Astrocyte (in vitro differentiated cells and primary cell): ENCODE data around the gene FHIT. TPM values are rescaled to one million over a fixed set of nuclear protein-coding genes. Genes with fewer than 3 reads are reported as not detected.

ENCODE experiments used
- DNase-seq: peaks from one replicate; pipeline ENCODE4 v3.0.0-alpha.2; 2010; ENCODE audit warnings: low read depth
- FAIRE-seq: peaks from 2 replicates; lab custom pipeline; 2011; peaks lifted over from hg19 to GRCh38; lab: Jason Lieb, UNC
- H2AFZ ChIP-seq: 2 replicates; pipeline ENCODE4 v1.6.0; 2012; ENCODE audit warnings: low read depth, low read length, inconsistent platforms
- H3K27ac ChIP-seq: 2 replicates; pipeline ENCODE4 v1.5.1; 2011; ENCODE audit warnings: low read depth, low read length, inconsistent platforms
- H3K27me3 ChIP-seq: 2 replicates; pipeline ENCODE4 v1.6.0; 2011; ENCODE audit warnings: low read length, inconsistent platforms; ENCODE audit not compliant: insufficient read depth
- H3K36me3 ChIP-seq: 2 replicates; pipeline ENCODE4 v1.5.1; 2011; ENCODE audit warnings: low read length, inconsistent platforms; ENCODE audit not compliant: insufficient read depth
- H3K4me1 ChIP-seq: 2 replicates; pipeline ENCODE4 v1.5.1; 2011; ENCODE audit warnings: low read length, inconsistent platforms; ENCODE audit not compliant: insufficient read depth
- H3K4me2 ChIP-seq: 2 replicates; pipeline ENCODE4 v1.6.0; 2012; ENCODE audit warnings: low read length, inconsistent platforms
- H3K4me3 ChIP-seq: 2 replicates; pipeline ENCODE4 v1.5.1; 2011; ENCODE audit warnings: low read depth, mild to moderate bottlenecking, low read length, inconsistent platforms; ENCODE audit not compliant: insufficient read depth
- H3K79me2 ChIP-seq: 2 replicates; pipeline ENCODE4 v1.6.0; 2012; ENCODE audit warnings: mild to moderate bottlenecking, low read length, inconsistent platforms; ENCODE audit not compliant: insufficient read depth
- H3K9ac ChIP-seq: 2 replicates; pipeline ENCODE4 v1.6.0; 2012; ENCODE audit warnings: mild to moderate bottlenecking, low read length, inconsistent platforms
- H3K9me3 ChIP-seq: 2 replicates; pipeline ENCODE4 v1.5.1; 2012; ENCODE audit warnings: low read depth, mild to moderate bottlenecking, low read length, inconsistent platforms; ENCODE audit not compliant: insufficient read depth
- H4K20me1 ChIP-seq: 2 replicates; pipeline ENCODE4 v1.6.0; 2012; ENCODE audit warnings: low read length, inconsistent platforms; ENCODE audit not compliant: insufficient read depth
- H3K27ac Mint-ChIP-seq: one replicate; pipeline ENCODE4 v1.8.0; 2021; ENCODE audit warnings: mild to moderate bottlenecking, mixed read lengths; ENCODE audit not compliant: unreplicated experiment
- H3K27me3 Mint-ChIP-seq: one replicate; pipeline ENCODE4 v1.8.0; 2021; ENCODE audit warnings: low read depth, mixed read lengths; ENCODE audit not compliant: unreplicated experiment
- H3K36me3 Mint-ChIP-seq: one replicate; pipeline ENCODE4 v1.8.0; 2021; ENCODE audit warnings: low read depth, mixed read lengths; ENCODE audit not compliant: unreplicated experiment
- H3K4me1 Mint-ChIP-seq: one replicate; pipeline ENCODE4 v1.8.0; 2021; ENCODE audit warnings: low read depth, mixed read lengths; ENCODE audit not compliant: unreplicated experiment
- H3K4me3 Mint-ChIP-seq: one replicate; pipeline ENCODE4 v1.8.0; 2021; ENCODE audit warnings: mild to moderate bottlenecking, moderate library complexity, mixed read lengths; ENCODE audit not compliant: unreplicated experiment
- H3K9me3 Mint-ChIP-seq: one replicate; pipeline ENCODE4 v1.8.0; 2021; ENCODE audit warnings: mild to moderate bottlenecking, mixed read lengths; ENCODE audit not compliant: unreplicated experiment
- EZH2 ChIP-seq: IDR thresholded peaks from 2 replicates; pipeline ENCODE4 v1.6.1; 2012; ENCODE audit warnings: mild to moderate bottlenecking, low read length, inconsistent platforms; ENCODE audit not compliant: insufficient read depth
- total RNA-seq: library from RNA; stranded (reverse); gene quantifications from 2 replicates; pipeline ENCODE4 v1.2.1, GENCODE V29; 2021
- TF ChIP-seq, protein P1 (sequence below): IDR thresholded peaks from 2 replicates; pipeline ENCODE4 v1.5.1; 2011; ENCODE audit warnings: low read depth, mild to moderate bottlenecking, inconsistent platforms, low read length, moderate library complexity; ENCODE audit not compliant: insufficient read depth

The FHIT gene
- total RNA-seq, 1 donor from 2014 or later = 6.7 TPM

DNA sequence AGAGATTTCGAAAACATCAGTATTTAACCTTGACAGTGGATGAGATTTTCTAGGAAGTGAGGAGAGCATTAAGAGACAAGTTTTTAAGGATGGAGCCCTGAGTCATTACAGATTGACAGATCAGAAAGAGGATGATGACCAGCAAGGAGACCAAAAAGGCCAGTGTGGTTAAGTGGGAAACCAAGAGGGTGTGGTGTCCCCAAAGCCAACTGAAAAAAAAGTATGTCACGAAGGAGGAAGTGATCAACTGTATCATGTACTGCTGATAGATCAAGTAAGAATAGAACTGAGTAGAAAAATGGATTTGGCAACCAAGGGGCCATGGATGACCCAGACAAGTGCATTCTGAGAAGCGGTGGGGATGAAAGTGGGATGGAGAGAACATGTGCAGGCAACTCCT is 491.8 kb downstream of the FHIT start:
- Mint-ChIP-seq H3K36me3 (no peaks in the 10 kb centered on the region), H3K27me3 (no peaks in the 10 kb centered on the region), H3K4me1 (peaks cover 5% of the 10 kb centered on the region), H3K27ac (no peak overlapping the region), H3K9me3 (no peaks in the 10 kb centered on the region), H3K4me3 (no peak overlapping the region)
- no peak for FAIRE-seq
- H3K9me3 ChIP-seq = no peaks in the 10 kb centered on the region
- no peaks in the 10 kb centered on the region for H3K36me3 ChIP-seq
- no peak overlapping the region for H2AFZ ChIP-seq
- H3K79me2 ChIP-seq = no peaks in the 10 kb centered on the region
- TF ChIP-seq EZH2 = no peak
- TF ChIP-seq, protein P1, sequence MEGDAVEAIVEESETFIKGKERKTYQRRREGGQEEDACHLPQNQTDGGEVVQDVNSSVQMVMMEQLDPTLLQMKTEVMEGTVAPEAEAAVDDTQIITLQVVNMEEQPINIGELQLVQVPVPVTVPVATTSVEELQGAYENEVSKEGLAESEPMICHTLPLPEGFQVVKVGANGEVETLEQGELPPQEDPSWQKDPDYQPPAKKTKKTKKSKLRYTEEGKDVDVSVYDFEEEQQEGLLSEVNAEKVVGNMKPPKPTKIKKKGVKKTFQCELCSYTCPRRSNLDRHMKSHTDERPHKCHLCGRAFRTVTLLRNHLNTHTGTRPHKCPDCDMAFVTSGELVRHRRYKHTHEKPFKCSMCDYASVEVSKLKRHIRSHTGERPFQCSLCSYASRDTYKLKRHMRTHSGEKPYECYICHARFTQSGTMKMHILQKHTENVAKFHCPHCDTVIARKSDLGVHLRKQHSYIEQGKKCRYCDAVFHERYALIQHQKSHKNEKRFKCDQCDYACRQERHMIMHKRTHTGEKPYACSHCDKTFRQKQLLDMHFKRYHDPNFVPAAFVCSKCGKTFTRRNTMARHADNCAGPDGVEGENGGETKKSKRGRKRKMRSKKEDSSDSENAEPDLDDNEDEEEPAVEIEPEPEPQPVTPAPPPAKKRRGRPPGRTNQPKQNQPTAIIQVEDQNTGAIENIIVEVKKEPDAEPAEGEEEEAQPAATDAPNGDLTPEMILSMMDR = no peak
- no peak overlapping the region for H3K9ac ChIP-seq
- H3K4me1 ChIP-seq = peaks cover 6% of the 10 kb centered on the region
- no peak overlapping the region for H3K4me2 ChIP-seq
- H3K4me3 ChIP-seq = no peak overlapping the region
- no peaks in the 10 kb centered on the region for H3K27me3 ChIP-seq
- no peak for DNase-seq
- H3K27ac ChIP-seq = no peak overlapping the region
- H4K20me1 ChIP-seq = no peaks in the 10 kb centered on the region

DNA sequence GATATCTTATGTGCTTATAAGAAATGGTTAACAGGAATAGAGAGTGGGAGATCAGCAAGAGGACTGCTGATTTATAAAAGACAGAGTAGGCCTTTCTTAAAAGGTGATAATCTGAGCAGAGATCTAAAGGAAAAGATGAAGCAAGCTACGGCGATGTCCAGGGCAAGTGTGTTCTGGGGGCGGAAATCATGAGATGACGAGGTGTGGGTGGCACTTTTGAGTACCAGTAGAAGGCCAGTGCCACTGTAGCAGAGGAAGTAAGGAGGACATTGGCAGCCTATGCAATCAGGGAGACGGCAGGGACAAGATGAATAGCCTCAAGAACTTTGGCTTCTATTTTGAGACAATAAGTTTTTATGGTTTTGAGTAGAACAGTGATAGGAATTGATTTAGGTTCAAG is 492.4 kb downstream of the FHIT start:
- Mint-ChIP-seq H3K27ac (no peak overlapping the region), H3K4me1 (peaks cover 7% of the 10 kb centered on the region), H3K36me3 (no peaks in the 10 kb centered on the region), H3K4me3 (no peak overlapping the region), H3K27me3 (no peaks in the 10 kb centered on the region), H3K9me3 (no peaks in the 10 kb centered on the region)
- Histone ChIP-seq H3K79me2 (no peaks in the 10 kb centered on the region), H3K27me3 (no peaks in the 10 kb centered on the region), H3K4me2 (no peak overlapping the region), H3K27ac (no peak overlapping the region), H3K9ac (no peak overlapping the region), H4K20me1 (no peaks in the 10 kb centered on the region), H3K4me3 (no peak overlapping the region), H2AFZ (no peak overlapping the region), H3K4me1 (peaks cover 6% of the 10 kb centered on the region), H3K36me3 (no peaks in the 10 kb centered on the region), H3K9me3 (no peaks in the 10 kb centered on the region)
- DNase-seq (no peak), FAIRE-seq (no peak)
- TF ChIP-seq, protein P1 = no peak
- no peak for TF ChIP-seq EZH2

DNA sequence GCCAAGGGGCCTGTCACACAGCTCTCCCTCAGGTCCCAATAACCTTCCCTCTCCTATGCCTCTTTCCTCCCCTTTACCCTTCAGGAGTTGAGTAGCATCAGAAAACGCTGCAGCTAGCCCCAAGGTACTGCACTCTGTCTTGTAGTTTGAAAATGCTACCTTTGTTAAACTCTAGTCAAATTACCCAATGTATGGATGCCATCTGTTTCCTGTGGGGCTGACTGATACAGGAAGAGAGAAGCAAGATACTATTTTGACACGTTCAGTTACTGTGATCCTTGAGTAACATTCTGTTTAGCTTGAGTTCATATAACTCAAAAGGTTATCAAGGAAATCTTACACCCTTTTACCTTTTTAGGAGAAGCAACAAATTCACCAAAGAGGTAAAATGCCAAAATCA is 493.1 kb downstream of the FHIT start:
- Mint-ChIP-seq H3K9me3 (no peaks in the 10 kb centered on the region), H3K4me1 (peaks cover 7% of the 10 kb centered on the region), H3K4me3 (no peak overlapping the region), H3K36me3 (no peaks in the 10 kb centered on the region), H3K27me3 (no peaks in the 10 kb centered on the region), H3K27ac (no peak overlapping the region)
- Histone ChIP-seq H3K27me3 (no peaks in the 10 kb centered on the region), H3K4me1 (peaks cover 6% of the 10 kb centered on the region), H3K4me3 (no peak overlapping the region), H4K20me1 (no peaks in the 10 kb centered on the region), H3K27ac (no peak overlapping the region), H3K4me2 (no peak overlapping the region), H3K9me3 (no peaks in the 10 kb centered on the region), H3K36me3 (no peaks in the 10 kb centered on the region), H3K9ac (no peak overlapping the region), H3K79me2 (no peaks in the 10 kb centered on the region), H2AFZ (no peak overlapping the region)
- DNase-seq (no peak), FAIRE-seq (no peak)
- TF ChIP-seq EZH2 = no peak
